Ascending aorta (tissue), 2 donors: ENCODE measurements around the gene SLC48A1. TPM values are rescaled to one million over a fixed set of nuclear protein-coding genes. Genes with fewer than 3 reads are reported as not detected.

Source experiments
- DNase-seq, 2 donors: peaks; one replicate each; pipeline ENCODE4 v3.0.0-alpha.2; 2019; ENCODE audit warnings: low spot score in 2 of 2
- H3K27ac ChIP-seq, 2 donors: fragments of 200-600 bp; sonication (generic); one replicate each; pipeline ENCODE4 v1.5.1; 2016 to 2017; ENCODE audit warnings: mild to moderate bottlenecking in 1 of 2
- H3K27me3 ChIP-seq: fragments of 200-600 bp; sonication (generic); one replicate; pipeline ENCODE4 v1.5.1; 2017
- H3K36me3 ChIP-seq, 2 donors: fragments of 200-600 bp; sonication (generic); one replicate each; pipeline ENCODE4 v1.5.1; 2016
- H3K4me1 ChIP-seq, 2 donors: fragments of 200-600 bp; sonication (generic); one replicate each; pipeline ENCODE4 v1.5.1; 2016 to 2017; ENCODE audit warnings: mild to moderate bottlenecking in 1 of 2
- H3K4me3 ChIP-seq, 2 donors: fragments of 200-600 bp; sonication (generic); one replicate each; pipeline ENCODE4 v1.5.1; 2016 to 2017; ENCODE audit warnings: mild to moderate bottlenecking in 1 of 2
- H3K9me3 ChIP-seq, 2 donors: fragments of 200-600 bp; sonication (generic); one replicate each; pipeline ENCODE4 v1.5.1; 2016
- CTCF ChIP-seq, 3 experiments: fragments of 200-600 bp in 2 of 3; fragments of 450-650 bp in 1 of 3; sonication (generic) in 2 of 3; IDR thresholded peaks; one replicate each; pipeline ENCODE4 v1.5.1; 2016 to 2019; ENCODE audit warnings: antibody characterized with exemption in 3 of 3, mild to moderate bottlenecking in 1 of 3, moderate library complexity in 1 of 3
- intact Hi-C: fragments of 100-400 bp; cut with DNase I; formaldehyde crosslinking; loops from one replicate; pipeline ENCODE4 v1.15.1; 2023
- total RNA-seq: library from RNA; depleted of rRNA; stranded (reverse); fragments of >200 nt; gene quantifications from one replicate; pipeline ENCODE4 v1.1.0, GENCODE V29; 2016

Gene SLC48A1
- total RNA-seq, 1 donor from 2014 or later, result 144 TPM

- H3K27me3 ChIP-seq, result no peaks in the 10 kb centered on the region
- TF ChIP-seq CTCF (IDR thresholded peaks at IDR 0.05), result no peak
- H3K27ac ChIP-seq, result peak overlapping the region; percentile 53 to 62
- no peak for DNase-seq
- peaks cover 27 to 36% of the 10 kb centered on the region in 2 donors for H3K36me3 ChIP-seq
- no peak overlapping the region for H3K4me3 ChIP-seq
- peaks cover 31 to 45% of the 10 kb centered on the region in 2 donors for H3K4me1 ChIP-seq
- intact Hi-C loops, result loop anchor here (1.0 to 2.0 kb wide), 4 partner anchors 38 to 131 kb away; no protein-coding TSS in a partner anchor
- no peaks in the 10 kb centered on the region for H3K9me3 ChIP-seq
These were observed 7.0 kb downstream of the SLC48A1 start for GRCh38 chr12:47779943-47780504.

- H3K36me3 ChIP-seq, result peaks cover 43 to 53% of the 10 kb centered on the region in 2 donors
- H3K4me1 ChIP-seq, result peaks cover 17 to 28% of the 10 kb centered on the region in 2 donors
- no peaks in the 10 kb centered on the region for H3K9me3 ChIP-seq
- H3K27me3 ChIP-seq, result no peaks in the 10 kb centered on the region
- no peak for TF ChIP-seq CTCF (IDR thresholded peaks at IDR 0.05)
- intact Hi-C loops, result loop anchor here (2.0 kb wide), 1 partner anchor 133 kb away; no protein-coding TSS in a partner anchor
- no peak for DNase-seq
- no peak overlapping the region for H3K4me3 ChIP-seq
- H3K27ac ChIP-seq, result peak overlapping the region in 1 of 2 donors; percentile 28
These were observed 8.7 kb downstream of the SLC48A1 start for GRCh38 chr12:47781479-47782371.

- no peak overlapping the region for H3K4me3 ChIP-seq
- H3K9me3 ChIP-seq, result no peaks in the 10 kb centered on the region
- H3K4me1 ChIP-seq, result peaks cover 10 to 21% of the 10 kb centered on the region in 2 donors
- H3K27me3 ChIP-seq, result no peaks in the 10 kb centered on the region
- intact Hi-C loops, result no loop called here
- TF ChIP-seq CTCF (IDR thresholded peaks at IDR 0.05), result no peak
- DNase-seq, result no peak
- H3K36me3 ChIP-seq, result peaks cover 50 to 60% of the 10 kb centered on the region in 2 donors
- H3K27ac ChIP-seq, result peak overlapping the region in 1 of 2 donors; percentile 28
These were observed 9.3 kb downstream of the SLC48A1 start for GRCh38 chr12:47782372-47782770.

GRCh38 chr12:47783024-47783755 lies 10.2 kb downstream of the SLC48A1 start:
- Histone ChIP-seq H3K27me3 (no peaks in the 10 kb centered on the region), H3K4me1 (peaks cover 4 to 13% of the 10 kb centered on the region in 2 donors), H3K36me3 (peaks cover 58 to 68% of the 10 kb centered on the region in 2 donors), H3K27ac (peak overlapping the region; percentile 1 to 56), H3K9me3 (no peaks in the 10 kb centered on the region), H3K4me3 (no peak overlapping the region)
- DNase-seq, result no peak
- TF ChIP-seq CTCF (IDR thresholded peaks at IDR 0.05), result no peak
- intact Hi-C loops, result no loop called here
